Colonic mucosa (tissue), 4 donors: ENCODE measurements around the gene SAC3D1. TPM values are rescaled to one million over a fixed set of nuclear protein-coding genes. Genes with fewer than 3 reads are reported as not detected.

Experiments used
- DNase-seq: peaks from one replicate; pipeline ENCODE4 v3.0.0-alpha.2; 2020
- H3K27ac ChIP-seq: fragments of 200-600 bp; one replicate; pipeline ENCODE4 v1.8.0; 2021
- H3K27me3 ChIP-seq: fragments of 200-600 bp; one replicate; pipeline ENCODE4 v1.8.0; 2021
- H3K36me3 ChIP-seq: fragments of 200-600 bp; one replicate; pipeline ENCODE4 v1.8.0; 2021
- H3K4me1 ChIP-seq: fragments of 200-600 bp; one replicate; pipeline ENCODE4 v1.8.0; 2021; ENCODE audit warnings: mild to moderate bottlenecking
- H3K4me3 ChIP-seq: fragments of 200-600 bp; one replicate; pipeline ENCODE4 v1.8.0; 2021
- H3K9ac ChIP-seq, 2 donors: one replicate each; pipeline ENCODE4 v1.7.0; 2013; ENCODE audit warnings: control low read depth in 2 of 2, low read depth in 2 of 2, low read length in 2 of 2
- H3K9me3 ChIP-seq: fragments of 200-600 bp; one replicate; pipeline ENCODE4 v1.8.0; 2021
- intact Hi-C: fragments of 100-400 bp; cut with DNase I; formaldehyde crosslinking; loops from one replicate; pipeline ENCODE4 v1.14.1; 2022
- total RNA-seq, 2 donors: library from RNA; stranded (reverse); fragmentation: NEBNext Ultra II Directional in 1 of 2; extraction: Animal tissue kit (Norgen Biotek cat#: 25700) in 1 of 2; gene quantifications; one replicate each; pipeline ENCODE4 v1.2.1, GENCODE V29; 2021
- TF ChIP-seq, protein P1 (sequence below): fragments of 200-600 bp; IDR thresholded peaks from one replicate; pipeline ENCODE4 v1.8.0; 2022; ENCODE audit warnings: antibody characterized with exemption, mild to moderate bottlenecking
- donor health status: healthy.
- donor health status: DM: no; HTN: no; CAD: no.
- donor health status: DM: no; HTN: no; CAD: no.

The SAC3D1 gene
- total RNA-seq, 2 donors from 2014 or later, result 12.9 to 26.7 TPM

DNA sequence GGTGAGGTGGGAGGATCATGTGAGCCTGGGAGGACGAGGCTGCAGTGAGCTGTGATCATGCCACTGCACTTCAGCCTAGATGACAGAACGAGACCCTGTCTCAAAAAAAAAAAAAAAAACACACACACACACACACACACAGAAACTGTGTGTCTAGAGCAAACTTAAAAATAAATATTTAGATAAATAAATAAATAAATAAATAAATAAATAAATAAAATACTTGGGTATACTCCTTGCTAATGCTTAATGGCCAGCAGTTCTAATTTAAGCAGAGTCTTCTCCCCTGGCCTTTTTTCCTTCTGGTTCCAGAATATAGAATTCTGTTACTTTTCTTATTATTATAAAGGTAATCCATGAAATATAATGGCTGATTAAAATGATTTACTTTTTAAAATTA, 32.1 kb upstream of the SAC3D1 start:
- no peaks in the 10 kb centered on the region for H3K36me3 ChIP-seq
- H3K4me1 ChIP-seq, result no peaks in the 10 kb centered on the region
- H3K27ac ChIP-seq, result no peak overlapping the region
- no peaks in the 10 kb centered on the region for H3K9me3 ChIP-seq
- H3K4me3 ChIP-seq, result no peak overlapping the region
- H3K9ac ChIP-seq, result no peak overlapping the region
- no peak for DNase-seq
- intact Hi-C loops, result no loop called here
- TF ChIP-seq, protein P1, sequence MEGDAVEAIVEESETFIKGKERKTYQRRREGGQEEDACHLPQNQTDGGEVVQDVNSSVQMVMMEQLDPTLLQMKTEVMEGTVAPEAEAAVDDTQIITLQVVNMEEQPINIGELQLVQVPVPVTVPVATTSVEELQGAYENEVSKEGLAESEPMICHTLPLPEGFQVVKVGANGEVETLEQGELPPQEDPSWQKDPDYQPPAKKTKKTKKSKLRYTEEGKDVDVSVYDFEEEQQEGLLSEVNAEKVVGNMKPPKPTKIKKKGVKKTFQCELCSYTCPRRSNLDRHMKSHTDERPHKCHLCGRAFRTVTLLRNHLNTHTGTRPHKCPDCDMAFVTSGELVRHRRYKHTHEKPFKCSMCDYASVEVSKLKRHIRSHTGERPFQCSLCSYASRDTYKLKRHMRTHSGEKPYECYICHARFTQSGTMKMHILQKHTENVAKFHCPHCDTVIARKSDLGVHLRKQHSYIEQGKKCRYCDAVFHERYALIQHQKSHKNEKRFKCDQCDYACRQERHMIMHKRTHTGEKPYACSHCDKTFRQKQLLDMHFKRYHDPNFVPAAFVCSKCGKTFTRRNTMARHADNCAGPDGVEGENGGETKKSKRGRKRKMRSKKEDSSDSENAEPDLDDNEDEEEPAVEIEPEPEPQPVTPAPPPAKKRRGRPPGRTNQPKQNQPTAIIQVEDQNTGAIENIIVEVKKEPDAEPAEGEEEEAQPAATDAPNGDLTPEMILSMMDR, result no peak
- no peaks in the 10 kb centered on the region for H3K27me3 ChIP-seq

DNA sequence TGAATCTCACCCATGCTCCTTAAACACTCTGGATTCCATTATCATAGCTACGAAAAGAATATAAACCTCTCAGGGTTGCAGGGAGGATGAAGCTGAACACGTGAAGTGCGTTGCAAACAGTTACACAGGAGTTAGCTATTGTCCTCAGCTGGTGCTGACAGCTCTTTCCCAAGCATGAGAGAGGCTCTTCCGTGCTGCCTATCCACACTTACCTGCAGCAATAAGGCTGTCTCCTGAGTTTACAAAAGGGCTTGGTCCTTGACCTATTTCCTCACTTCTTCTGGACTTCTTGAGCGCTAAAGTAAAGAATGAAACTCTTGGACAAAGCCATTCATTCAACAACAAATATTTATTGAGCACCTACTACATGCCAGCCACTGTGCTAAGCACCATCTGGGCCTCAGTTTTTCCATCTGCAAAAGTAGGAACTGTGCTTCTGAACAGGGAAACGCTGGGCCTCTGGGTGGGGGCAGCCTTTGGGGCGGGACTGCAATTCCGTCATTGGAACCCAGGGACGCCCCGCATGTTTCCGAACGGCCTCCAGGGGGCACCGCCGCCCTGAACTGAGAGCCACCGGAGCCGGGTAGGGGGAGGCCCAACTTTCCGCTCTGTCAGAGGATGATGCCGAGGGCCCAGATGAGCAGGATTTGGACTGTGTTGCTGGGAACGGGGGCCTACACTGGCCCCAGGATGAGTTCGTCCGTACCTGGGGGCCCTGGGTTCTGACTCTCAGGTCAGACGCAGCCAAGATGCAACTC, 27.7 kb upstream of the SAC3D1 start:
- peak overlapping the region; percentile 95 to 97 for H3K9ac ChIP-seq
- H3K9me3 ChIP-seq, result no peaks in the 10 kb centered on the region
- H3K27me3 ChIP-seq, result no peaks in the 10 kb centered on the region
- intact Hi-C loops, result loop anchor here (5.0 kb wide), 1 partner anchor 104 kb away; the partner anchor contains the start of gene ZNHIT2
- DNase-seq, result peak; percentile 96
- peaks cover 5% of the 10 kb centered on the region for H3K4me1 ChIP-seq
- TF ChIP-seq, protein P1, result peak; percentile 83
- no peaks in the 10 kb centered on the region for H3K36me3 ChIP-seq
- peak overlapping the region; percentile 72 for H3K4me3 ChIP-seq
- peak overlapping the region; percentile 99 for H3K27ac ChIP-seq

DNA sequence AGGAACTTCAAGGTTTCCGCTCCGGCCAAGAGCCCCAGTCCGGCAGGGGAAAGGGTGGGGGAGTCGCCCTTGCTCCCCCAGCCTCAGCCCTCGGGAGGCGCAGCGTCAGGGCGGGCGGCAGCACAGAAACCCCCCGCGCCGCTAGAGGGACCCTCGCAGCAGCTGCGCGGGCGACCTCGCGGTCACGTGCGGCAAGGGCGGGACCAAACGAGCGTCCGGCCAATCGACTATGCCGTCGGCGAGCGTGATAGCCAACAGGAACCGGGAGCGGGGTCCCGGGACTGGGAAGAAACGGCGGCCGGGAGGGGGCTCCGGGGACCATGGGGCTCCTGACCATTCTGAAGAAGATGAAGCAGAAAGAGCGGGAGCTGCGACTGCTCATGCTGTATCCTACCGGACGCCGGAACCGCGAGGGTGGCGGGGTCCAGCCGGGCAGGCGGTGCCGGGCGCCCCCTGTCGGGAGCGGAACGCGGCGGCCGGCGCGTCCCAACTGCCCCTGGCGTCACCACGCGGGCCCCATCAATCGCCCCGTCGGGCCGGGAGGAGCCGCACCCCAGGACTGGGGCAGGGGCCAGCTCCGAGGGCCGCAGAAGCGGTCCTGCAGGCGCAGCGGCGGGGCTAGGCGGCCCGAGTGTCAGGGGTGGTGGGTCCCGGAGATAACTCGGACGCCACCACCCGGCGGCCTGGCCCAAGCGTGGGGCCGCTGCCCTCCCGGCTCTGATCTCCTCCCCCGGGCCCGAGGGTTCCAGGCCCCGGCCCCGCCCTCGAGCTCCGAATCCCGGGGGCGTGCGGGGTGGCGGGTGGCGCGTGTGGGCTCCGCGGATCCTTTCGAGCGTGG, 26.9 kb upstream of the SAC3D1 start, which contains the start of gene ARL2:
Gene ARL2 (plus strand): TSS at position 273 of the 838 bp plus-strand sequence. CDS start 48 bp downstream, at position 321.
- Histone ChIP-seq H3K36me3 (no peaks in the 10 kb centered on the region), H3K4me3 (peak within 1 kb of the TSS; percentile 72), H3K4me1 (peaks cover 5% of the 10 kb centered on the region), H3K27me3 (no peaks in the 10 kb centered on the region), H3K9me3 (no peaks in the 10 kb centered on the region), H3K9ac (peak within 1 kb of the TSS; percentile 95 to 97), H3K27ac (peak within 1 kb of the TSS; percentile 99)
- intact Hi-C loops, result loop anchor here (5.0 kb wide), 1 partner anchor 103 kb away; the partner anchor contains the start of gene ZNHIT2
- DNase-seq, result peak; percentile 91
- TF ChIP-seq, protein P1, result peak; percentile 91

DNA sequence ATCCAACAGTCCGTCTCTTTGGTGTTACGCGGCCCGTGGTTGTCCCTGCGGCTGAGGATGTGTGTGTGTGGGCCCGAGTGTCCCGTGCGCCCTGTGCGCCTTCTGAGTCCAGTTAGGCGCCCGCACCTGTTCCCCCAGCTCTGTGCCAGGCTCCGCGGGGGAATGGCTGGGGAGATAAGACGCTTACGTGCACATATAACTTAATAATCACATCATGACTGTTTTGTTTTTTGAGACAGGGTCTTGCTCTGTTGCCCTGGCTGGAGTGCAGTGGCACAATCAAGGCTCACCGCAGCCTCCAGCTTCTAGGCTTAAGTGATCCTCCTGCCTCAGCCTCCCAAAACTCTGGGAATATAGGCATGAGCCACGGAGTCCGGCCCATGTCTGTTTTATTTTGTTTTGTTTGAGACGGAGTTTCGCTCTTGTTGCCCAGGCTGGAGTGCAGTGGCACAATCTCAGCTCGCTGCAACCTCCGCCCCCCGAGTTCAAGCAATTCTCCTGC, 26.2 kb upstream of the SAC3D1 start:
- intact Hi-C loops, result loop anchor here (5.0 kb wide), 1 partner anchor 103 kb away; the partner anchor contains the start of gene ZNHIT2

More for the DNA sequence above, 26.2 kb upstream of the SAC3D1 start:
- Histone ChIP-seq H3K36me3 (no peaks in the 10 kb centered on the region), H3K27ac (peak overlapping the region; percentile 99), H3K27me3 (no peaks in the 10 kb centered on the region), H3K9me3 (no peaks in the 10 kb centered on the region), H3K9ac (peak overlapping the region; percentile 95 to 97), H3K4me3 (peak overlapping the region; percentile 72), H3K4me1 (peaks cover 5% of the 10 kb centered on the region)
- no peak for DNase-seq
- TF ChIP-seq, protein P1, result no peak
